Fibroblast of lung (primary cell): ENCODE data around the gene S100A10. TPM values are rescaled to one million over a fixed set of nuclear protein-coding genes. Genes with fewer than 3 reads are reported as not detected.
A peak's percentile ranks its signal among the peaks of the same experiment; 100 is the strongest.

Experiments used
- DNase-seq, 2 donors: peaks; one replicate each; pipeline versions ENCODE4 v3.0.0 to v3.0.0-alpha.2; 2010; ENCODE audit warnings: low read depth in 2 of 2
- H2AFZ ChIP-seq: 2 replicates; pipeline ENCODE4 v1.5.1; 2012; ENCODE audit warnings: low read length, control low read depth, inconsistent platforms
- H3K27ac ChIP-seq: 2 replicates; pipeline ENCODE4 v1.5.1; 2011; ENCODE audit warnings: low read length, control low read depth; ENCODE audit not compliant: insufficient read depth
- H3K27me3 ChIP-seq: 2 replicates; pipeline ENCODE4 v1.5.1; 2011; ENCODE audit warnings: mild to moderate bottlenecking, low read length; ENCODE audit not compliant: control insufficient read depth, insufficient read depth
- H3K36me3 ChIP-seq: 2 replicates; pipeline ENCODE4 v1.5.1; 2011; ENCODE audit warnings: low read length; ENCODE audit not compliant: control insufficient read depth, insufficient read depth
- H3K4me1 ChIP-seq: 2 replicates; pipeline ENCODE4 v1.5.1; 2011; ENCODE audit warnings: low read length; ENCODE audit not compliant: control insufficient read depth, insufficient read depth; ENCODE audit errors: extremely low read depth
- H3K4me2 ChIP-seq: 2 replicates; pipeline ENCODE4 v1.5.1; 2011; ENCODE audit warnings: low read length, control low read depth; ENCODE audit not compliant: insufficient read depth; ENCODE audit errors: extremely low read depth
- H3K4me3 ChIP-seq, 4 experiments: fragments of 200-600 bp in 1 of 4; sonication (generic) in 1 of 4; replicated peaks in 1 of 4; 2 replicates each; pipeline ENCODE4 v1.5.1; 2011 to 2016; ENCODE audit warnings: low read length in 4 of 4, low read depth in 3 of 4, mild to moderate bottlenecking in 3 of 4, control low read depth in 2 of 4, inconsistent platforms in 1 of 4, mixed read lengths in 1 of 4; ENCODE audit not compliant: insufficient read depth in 1 of 4; ENCODE audit errors: control extremely low read depth in 1 of 4
- H3K79me2 ChIP-seq: 2 replicates; pipeline ENCODE4 v1.5.1; 2012; ENCODE audit warnings: mild to moderate bottlenecking, low read length, inconsistent platforms; ENCODE audit not compliant: control insufficient read depth, insufficient read depth
- H3K9ac ChIP-seq: 2 replicates; pipeline ENCODE4 v1.5.1; 2011; ENCODE audit warnings: mild to moderate bottlenecking, low read length, control low read depth; ENCODE audit not compliant: insufficient read depth
- H3K9me3 ChIP-seq: 2 replicates; pipeline ENCODE4 v1.5.1; 2012; ENCODE audit warnings: low read depth, low read length; ENCODE audit not compliant: control insufficient read depth, insufficient read depth
- H4K20me1 ChIP-seq: 2 replicates; pipeline ENCODE4 v1.5.1; 2011; ENCODE audit warnings: low read length; ENCODE audit not compliant: control insufficient read depth, insufficient read depth; ENCODE audit errors: extremely low read depth
- CTCF ChIP-seq, 2 donors: IDR thresholded peaks in 1 of 2; conservative IDR thresholded peaks in 1 of 2; 1 replicate in 1 of 2; 2 replicates in 1 of 2; pipeline ENCODE4 v1.5.1; 2011 to 2012; ENCODE audit warnings: low read length in 2 of 2, control low read depth in 1 of 2, inconsistent platforms in 1 of 2, low read depth in 1 of 2, mild to moderate bottlenecking in 1 of 2
- EZH2 ChIP-seq: IDR thresholded peaks from 2 replicates; pipeline ENCODE4 v1.5.1; 2012; ENCODE audit warnings: low read length, control low read depth, mild to moderate bottlenecking; ENCODE audit errors: missing control alignments
- polyA plus RNA-seq, 2 donors: library from polyadenylated mRNA; depleted of rRNA in 1 of 2; stranded (reverse) in 1 of 2; unstranded in 1 of 2; fragments of >200 nt; gene quantifications; 2 replicates each; pipeline ENCODE4 v1.2.1, GENCODE V29; 2011 to 2012; ENCODE audit warnings: missing spikeins in 1 of 2
- total RNA-seq: library from RNA; depleted of rRNA; stranded (reverse); fragments of >200 nt; gene quantifications from 2 replicates; pipeline ENCODE4 v1.2.1, GENCODE V29; 2014

The S100A10 gene
- total and polyA plus RNA-seq, 2 donors (not counting 1 experiment from before 2014, with no cell fraction given): 141 to 750 TPM

GRCh38 chr1:152029929-152030211, 36.2 kb upstream of the S100A10 start:
- peaks cover 19% of the 10 kb centered on the region for H3K79me2 ChIP-seq
- DNase-seq: no peak
- H3K36me3 ChIP-seq: peaks cover 9% of the 10 kb centered on the region
- H3K4me2 ChIP-seq: no peak overlapping the region
- no peaks in the 10 kb centered on the region for H3K9me3 ChIP-seq
- peaks cover 5% of the 10 kb centered on the region for H3K4me1 ChIP-seq
- TF ChIP-seq CTCF (conservative IDR thresholded peaks at IDR 0.05 in 1 of 2, IDR thresholded peaks at IDR 0.05 in 1 of 2; ENCODE audit: low read depth in 1 of 2, low read length in 2 of 2) (no peak), EZH2 (no peak)
- no peak overlapping the region for H3K4me3 ChIP-seq
- H3K9ac ChIP-seq: no peak overlapping the region
- no peak overlapping the region for H2AFZ ChIP-seq
- peaks cover 2% of the 10 kb centered on the region for H4K20me1 ChIP-seq
- H3K27me3 ChIP-seq: no peaks in the 10 kb centered on the region
- H3K27ac ChIP-seq: no peak overlapping the region

GRCh38 chr1:152029144-152029928, 35.7 kb upstream of the S100A10 start:
- Histone ChIP-seq H3K79me2 (peaks cover 14% of the 10 kb centered on the region), H3K9me3 (no peaks in the 10 kb centered on the region), H2AFZ (no peak overlapping the region), H3K4me3 (no peak overlapping the region), H3K36me3 (peaks cover 9% of the 10 kb centered on the region), H3K27ac (no peak overlapping the region), H3K4me1 (peaks cover 5% of the 10 kb centered on the region), H3K4me2 (no peak overlapping the region), H3K27me3 (no peaks in the 10 kb centered on the region), H4K20me1 (peaks cover 2% of the 10 kb centered on the region), H3K9ac (no peak overlapping the region)
- peak; percentile 14 to 50 for DNase-seq
- TF ChIP-seq EZH2: no peak
- no peak for TF ChIP-seq CTCF (conservative IDR thresholded peaks at IDR 0.05 in 1 of 2, IDR thresholded peaks at IDR 0.05 in 1 of 2; ENCODE audit: low read depth in 1 of 2, low read length in 2 of 2)

- no peak overlapping the region for H3K27ac ChIP-seq
- no peaks in the 10 kb centered on the region for H3K9me3 ChIP-seq
- no peak overlapping the region for H3K9ac ChIP-seq
- H3K27me3 ChIP-seq: peaks cover 12% of the 10 kb centered on the region
- TF ChIP-seq EZH2: no peak
- no peak for TF ChIP-seq CTCF (conservative IDR thresholded peaks at IDR 0.05 in 1 of 2, IDR thresholded peaks at IDR 0.05 in 1 of 2; ENCODE audit: low read depth in 1 of 2, low read length in 2 of 2)
- DNase-seq: peak; percentile 17 to 57
- no peaks in the 10 kb centered on the region for H3K36me3 ChIP-seq
- H3K4me2 ChIP-seq: no peak overlapping the region
- no peak overlapping the region for H2AFZ ChIP-seq
- no peak overlapping the region for H3K4me3 ChIP-seq
- no peaks in the 10 kb centered on the region for H4K20me1 ChIP-seq
- H3K79me2 ChIP-seq: no peaks in the 10 kb centered on the region
- H3K4me1 ChIP-seq: no peaks in the 10 kb centered on the region
Measured at GRCh38 chr1:152026895-152027294, 33.2 kb upstream of the S100A10 start.
